GM21381 (cell line): ENCODE results near the gene ZNF436.

Experiments
- ATAC-seq: cut with Tn5 transposase; IDR thresholded peaks from one replicate; pipeline ENCODE4 v1.9.1; 2021; ENCODE audit warnings: mild to moderate bottlenecking, moderate library complexity; ENCODE audit not compliant: unreplicated experiment

The ZNF436 gene

GRCh38 chr1:23367791-23368561 lies 1.7 kb downstream of the ZNF436 start:
- peak; percentile 91 for ATAC-seq

GRCh38 chr1:23367451-23367790 lies 2.2 kb downstream of the ZNF436 start:
- ATAC-seq, result no peak

GRCh38 chr1:23366598-23366997 lies 3.0 kb downstream of the ZNF436 start:
- ATAC-seq, result no peak

- no peak for ATAC-seq
Measured at GRCh38 chr1:23366146-23366545, 3.5 kb downstream of the ZNF436 start.

- ATAC-seq, result no peak
Measured at GRCh38 chr1:23362218-23362713, 7.4 kb downstream of the ZNF436 start.

- ATAC-seq, result no peak
Measured at GRCh38 chr1:23358310-23358875, 11.2 kb downstream of the ZNF436 start.

- ATAC-seq, result no peak
Measured at GRCh38 chr1:23357138-23357908, 12.3 kb downstream of the ZNF436 start.

- no peak for ATAC-seq
Measured at GRCh38 chr1:23356471-23357137, 13.0 kb downstream of the ZNF436 start.

- ATAC-seq, result no peak
Measured at GRCh38 chr1:23354245-23354644, 15.4 kb downstream of the ZNF436 start.

GRCh38 chr1:23352096-23352695 lies 17.4 kb downstream of the ZNF436 start:
- ATAC-seq, result no peak

- ATAC-seq, result no peak
Measured at GRCh38 chr1:23345920-23346319, 23.7 kb downstream of the ZNF436 start.

- no peak for ATAC-seq
Measured at GRCh38 chr1:23344987-23345472, 24.6 kb downstream of the ZNF436 start.

GRCh38 chr1:23344111-23344986 lies 25.3 kb downstream of the ZNF436 start, which contains the start of gene HNRNPR:
TSS of gene HNRNPR (minus strand) at chr1:23344284. CDS start at chr1:23341008, 3,276 bp downstream.
- peak; percentile 91 for ATAC-seq

- ATAC-seq, result peak; percentile 5
Measured at GRCh38 chr1:23343221-23344110, 26.2 kb downstream of the ZNF436 start.

GRCh38 chr1:23341931-23342692 lies 27.5 kb downstream of the ZNF436 start:
- no peak for ATAC-seq

GRCh38 chr1:23339632-23340031 lies 30.0 kb downstream of the ZNF436 start:
- no peak for ATAC-seq

- no peak for ATAC-seq
Measured at GRCh38 chr1:23337869-23338268, 31.8 kb downstream of the ZNF436 start.

- no peak for ATAC-seq
Measured at GRCh38 chr1:23331713-23332112, 37.9 kb downstream of the ZNF436 start.
